A549 (cell line): ENCODE data around the gene ROBO1. TPM values are rescaled to one million over a fixed set of nuclear protein-coding genes. Genes with fewer than 3 reads are reported as not detected.

Experiments used
- ATAC-seq, 2 experiments: fragments of 200-7000 bp in 1 of 2; fragments of >200 bp in 1 of 2; cut with Nextera tagmentation in 1 of 2; cut with Tn5 transposase in 1 of 2; 3 replicates each; pipeline versions ENCODE4 v1.8.0 to v1.9.1; 2018 to 2020; ENCODE audit warnings: mild to moderate bottlenecking in 1 of 2, moderate library complexity in 1 of 2
- CTCF ChIA-PET: fragments of 300-600 bp; sonication (Branson Sonifier 250); formaldehyde crosslinking; extraction: SDS; loops from one replicate; lab custom pipeline; 2021; ENCODE audit warnings: antibody characterized with exemption, inconsistent platforms; lab: Yijun Ruan, JAX
- POLR2A ChIA-PET: fragments of 350-600 bp; formaldehyde crosslinking; extraction: SDS; loops from one replicate; lab custom pipeline; 2021; ENCODE audit warnings: antibody characterized with exemption, inconsistent platforms; lab: Yijun Ruan, JAX
- DNase-seq, 2 experiments: peaks; one replicate each; pipeline versions ENCODE4 v3.0.0 to v3.0.0-alpha.2; 2011 to 2016; ENCODE audit warnings: low read depth in 1 of 2, low spot score in 1 of 2
- FAIRE-seq: peaks from 2 replicates; lab custom pipeline; 2011; peaks lifted over from hg19 to GRCh38; lab: Jason Lieb, UNC
- H3K27ac ChIP-seq, 2 experiments: fragments of >200 bp; sonication (Bioruptor Twin); formaldehyde crosslinking; 3 replicates each; pipeline ENCODE4 v1.5.1; 2016 to 2017
- H3K4me1 ChIP-seq: fragments of >200 bp; sonication (Bioruptor Twin); formaldehyde crosslinking; 3 replicates; pipeline ENCODE4 v1.6.1; 2016
- H3K4me2 ChIP-seq: fragments of >200 bp; sonication (Bioruptor Twin); formaldehyde crosslinking; 3 replicates; pipeline ENCODE4 v1.6.1; 2016
- H3K4me3 ChIP-seq: fragments of >200 bp; sonication (Bioruptor Twin); formaldehyde crosslinking; 3 replicates; pipeline ENCODE4 v1.5.1; 2016
- H3K9me3 ChIP-seq: fragments of >200 bp; sonication (Bioruptor Twin); formaldehyde crosslinking; 3 replicates; pipeline ENCODE4 v1.6.1; 2016
- ATOH8 ChIP-seq: fragments of 250-450 bp; sonication (Bioruptor Pico); IDR thresholded peaks from 2 replicates; pipeline ENCODE4 v1.5.0; 2020; ENCODE audit warnings: low read depth, mild to moderate bottlenecking, moderate library complexity
- CBX2 ChIP-seq: fragments of 200-600 bp; sonication (generic); IDR thresholded peaks from 2 replicates; pipeline ENCODE4 v1.6.1; 2016; ENCODE audit warnings: low read depth, mild to moderate bottlenecking, borderline replicate concordance
- CHD4 ChIP-seq: fragments of 200-600 bp; sonication (generic); IDR thresholded peaks from 2 replicates; pipeline ENCODE4 v1.6.1; 2016; ENCODE audit warnings: antibody characterized with exemption, mild to moderate bottlenecking, borderline replicate concordance
- EP300 ChIP-seq, 2 experiments: fragments of >200 bp; sonication (Bioruptor Twin); formaldehyde crosslinking; IDR thresholded peaks; 2 replicates in 1 of 2; 3 replicates in 1 of 2; pipeline ENCODE4 v1.6.1; 2016 to 2017
- FOSB ChIP-seq: fragments of 250-450 bp; sonication (Bioruptor Pico); IDR thresholded peaks from 2 replicates; pipeline ENCODE4 v1.5.0; 2020; ENCODE audit warnings: mild to moderate bottlenecking, moderate library complexity
- FOSL2 ChIP-seq, 2 experiments: fragments of 450-650 bp in 1 of 2; fragments of >200 bp in 1 of 2; sonication (Bioruptor Twin) in 1 of 2; formaldehyde crosslinking; IDR thresholded peaks; 2 replicates each; pipeline versions ENCODE4 v1.5.0 to v1.6.1; 2016 to 2020; ENCODE audit warnings: mild to moderate bottlenecking in 1 of 2, moderate library complexity in 1 of 2
- GATA3 ChIP-seq: IDR thresholded peaks from 2 replicates; pipeline ENCODE4 v1.6.1; 2012; ENCODE audit warnings: borderline replicate concordance
- HDAC2 ChIP-seq: fragments of 200-600 bp; sonication (generic); IDR thresholded peaks from 2 replicates; pipeline ENCODE4 v1.6.1; 2016
- HOXB13 ChIP-seq: fragments of 250-450 bp; sonication (Bioruptor Pico); IDR thresholded peaks from 2 replicates; pipeline ENCODE4 v1.5.0; 2020; ENCODE audit warnings: low read depth, mild to moderate bottlenecking, moderate library complexity
- JUNB ChIP-seq: fragments of >200 bp; sonication (Bioruptor Twin); formaldehyde crosslinking; IDR thresholded peaks from 2 replicates; pipeline ENCODE4 v1.6.1; 2016
- KDM1A ChIP-seq: fragments of 200-600 bp; sonication (generic); IDR thresholded peaks from 2 replicates; pipeline ENCODE4 v1.6.1; 2016; ENCODE audit warnings: low read depth, mild to moderate bottlenecking
- NFE2L2 ChIP-seq: fragments of 150-350 bp; conservative IDR thresholded peaks from 2 replicates; pipeline ENCODE4 v1.6.1; 2014; ENCODE audit warnings: low read length
- PHF8 ChIP-seq: fragments of 200-600 bp; sonication (generic); IDR thresholded peaks from 2 replicates; pipeline ENCODE4 v1.6.1; 2016; ENCODE audit warnings: low read depth, mild to moderate bottlenecking, antibody characterized with exemption, moderate library complexity, borderline replicate concordance
- POLR2AphosphoS2 ChIP-seq: conservative IDR thresholded peaks from 2 replicates; pipeline ENCODE4 v1.6.1; 2012; ENCODE audit warnings: low read length, improper control_type of control experiment, inconsistent platforms
- RARB ChIP-seq: fragments of 250-450 bp; sonication (Bioruptor Pico); IDR thresholded peaks from 2 replicates; pipeline ENCODE4 v1.8.0; 2021; ENCODE audit warnings: mild to moderate bottlenecking, moderate library complexity
- TP53 ChIP-seq: fragments of 250-450 bp; sonication (Bioruptor Pico); IDR thresholded peaks from 2 replicates; pipeline ENCODE4 v1.5.0; 2021; ENCODE audit warnings: mild to moderate bottlenecking, moderate library complexity
- WGBS: methylation state at CpG from one replicate; pipeline ENCODE4 v1.1.6; 2017; ENCODE audit errors: missing lambda C conversion rate; 5-methylcytosine and 5-hydroxymethylcytosine counted together
- polyA plus RNA-seq, 4 experiments: library from polyadenylated mRNA; depleted of rRNA in 3 of 4; stranded (reverse); fragments of >200 nt; fragmentation: RNase III in 1 of 4; extraction: RNeasy Plus Mini Kit Qiagen cat#74134 plus additional on column Dnase treatment in 1 of 4; gene quantifications; 2 replicates in 3 of 4; 3 replicates in 1 of 4; pipeline ENCODE4 v1.2.3, GENCODE V29; 2011 to 2017
- TF ChIP-seq, protein P1 (sequence below): fragments of >200 bp; sonication (Bioruptor Twin); formaldehyde crosslinking; IDR thresholded peaks from 2 replicates; pipeline ENCODE4 v1.6.1; 2016
- TF ChIP-seq, protein P2 (sequence below): fragments of 450-650 bp; IDR thresholded peaks from 2 replicates; pipeline ENCODE4 v1.6.1; 2014; ENCODE audit warnings: antibody characterized with exemption

The ROBO1 gene
- polyA plus RNA-seq, 2 of the 4 experiments (the other 2 are of a cell fraction): 25.3 to 35.6 TPM

- Histone ChIP-seq H3K9me3 (no peaks in the 10 kb centered on the region), H3K4me1 (no peaks in the 10 kb centered on the region), H3K4me2 (no peak overlapping the region), H3K4me3 (no peak overlapping the region), H3K27ac (no peak overlapping the region)
- FAIRE-seq (no peak), DNase-seq (no peak), ATAC-seq (no peak)
- 3% methylated on average over 2 of the region's 2 CpGs for WGBS
- CTCF ChIA-PET: no interaction called here
- TF ChIP-seq TP53 (CRISPR knock-in tag) (no peak), GATA3 (no peak)
- POLR2A ChIA-PET: no interaction called here
Measured at GRCh38 chr3:79217096-79217495, 550.7 kb downstream of the ROBO1 start.

GRCh38 chr3:79215286-79215685, 552.5 kb downstream of the ROBO1 start:
- DNase-seq (no peak), FAIRE-seq (no peak), ATAC-seq (no peak)
- CTCF ChIA-PET: no interaction called here
- Histone ChIP-seq H3K4me1 (no peaks in the 10 kb centered on the region), H3K4me2 (no peak overlapping the region), H3K4me3 (no peak overlapping the region), H3K27ac (no peak overlapping the region), H3K9me3 (no peaks in the 10 kb centered on the region)
- WGBS: 7% methylated on average over 4 of the region's 4 CpGs
- POLR2A ChIA-PET: no interaction called here
- TF ChIP-seq GATA3: no peak
- TF ChIP-seq CHD4: no peak
- no peak for TF ChIP-seq HDAC2
- no peak for TF ChIP-seq KDM1A
- TF ChIP-seq POLR2AphosphoS2: no peak

- no peaks in the 10 kb centered on the region for H3K9me3 ChIP-seq
- TF ChIP-seq CBX2 (no peak), HOXB13 (CRISPR knock-in tag) (no peak), NFE2L2 (no peak), FOSL2 (IDR thresholded peaks at IDR 0.05) (no peak), FOSL2 (CRISPR knock-in tag; IDR thresholded peaks at IDR 0.05) (no peak), POLR2AphosphoS2 (no peak), JUNB (no peak), KDM1A (no peak), EP300 (IDR thresholded peaks at IDR 0.05) (no peak), FOSB (no peak), RARB (CRISPR knock-in tag) (no peak), ATOH8 (no peak), PHF8 (no peak)
- TF ChIP-seq, protein P1, sequence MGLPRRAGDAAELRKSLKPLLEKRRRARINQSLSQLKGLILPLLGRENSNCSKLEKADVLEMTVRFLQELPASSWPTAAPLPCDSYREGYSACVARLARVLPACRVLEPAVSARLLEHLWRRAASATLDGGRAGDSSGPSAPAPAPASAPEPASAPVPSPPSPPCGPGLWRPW: no peak
- TF ChIP-seq, protein P2, sequence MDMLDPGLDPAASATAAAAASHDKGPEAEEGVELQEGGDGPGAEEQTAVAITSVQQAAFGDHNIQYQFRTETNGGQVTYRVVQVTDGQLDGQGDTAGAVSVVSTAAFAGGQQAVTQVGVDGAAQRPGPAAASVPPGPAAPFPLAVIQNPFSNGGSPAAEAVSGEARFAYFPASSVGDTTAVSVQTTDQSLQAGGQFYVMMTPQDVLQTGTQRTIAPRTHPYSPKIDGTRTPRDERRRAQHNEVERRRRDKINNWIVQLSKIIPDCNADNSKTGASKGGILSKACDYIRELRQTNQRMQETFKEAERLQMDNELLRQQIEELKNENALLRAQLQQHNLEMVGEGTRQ: no peak
- POLR2A ChIA-PET: no interaction called here
- WGBS: 7% methylated on average over 12 of the region's 12 CpGs
- no peak for FAIRE-seq
- no peak for ATAC-seq
- H3K4me3 ChIP-seq: no peak overlapping the region
- H3K4me1 ChIP-seq: no peaks in the 10 kb centered on the region
- H3K4me2 ChIP-seq: no peak overlapping the region
- H3K27ac ChIP-seq: no peak overlapping the region
- CTCF ChIA-PET: interaction anchor here (0.6 kb wide), 1 partner anchor 1922 kb away, joined by 3 read pairs; no protein-coding TSS in a partner anchor
- DNase-seq: no peak
Measured at GRCh38 chr3:79211586-79212359, 556.0 kb downstream of the ROBO1 start.

GRCh38 chr3:79204351-79204750, 563.4 kb downstream of the ROBO1 start:
- WGBS: 30% methylated on average over 3 of the region's 3 CpGs
- POLR2A ChIA-PET: no interaction called here

More at GRCh38 chr3:79204351-79204750, 563.4 kb downstream of the ROBO1 start:
- DNase-seq: no peak
- Histone ChIP-seq H3K27ac (no peak overlapping the region), H3K4me1 (no peaks in the 10 kb centered on the region), H3K4me2 (no peak overlapping the region), H3K4me3 (no peak overlapping the region), H3K9me3 (no peaks in the 10 kb centered on the region)
- no peak for ATAC-seq
- no peak for TF ChIP-seq FOSB
- FAIRE-seq: no peak
- CTCF ChIA-PET: no interaction called here
